Stimulated activated CD4-positive, alpha-beta T cell treated with anti-CD3 and anti-CD28 coated beads, Interleukin-4, amount 100 ng/mL, for 1 hour (primary cell): ENCODE data around the gene SYF2.
"Not testable (repeated sequence)": the region's sequence is repeated elsewhere in the genome, so short reads cannot be mapped to it uniquely, and the experiment has no call there.

ENCODE experiments used
- DNase-seq: peaks from one replicate; pipeline ENCODE4 v3.0.0-alpha.2; 2020

SYF2 gene

GRCh38 chr1:25245809-25246599 lies 13.7 kb upstream of the SYF2 start:
- DNase-seq = no peak

- no peak for DNase-seq
Observed at GRCh38 chr1:25245393-25245792, 13.1 kb upstream of the SYF2 start.

GRCh38 chr1:25243907-25244306 lies 11.6 kb upstream of the SYF2 start:
- no peak for DNase-seq

GRCh38 chr1:25239681-25240541 lies 7.6 kb upstream of the SYF2 start:
- peak; percentile 84 for DNase-seq

GRCh38 chr1:25238046-25238445 lies 5.7 kb upstream of the SYF2 start:
- DNase-seq = no peak

- DNase-seq = not testable (repeated sequence)
Observed at GRCh38 chr1:25236261-25236660, 4.0 kb upstream of the SYF2 start.

- DNase-seq = not testable (repeated sequence)
Observed at GRCh38 chr1:25235411-25235810, 3.1 kb upstream of the SYF2 start.

- DNase-seq = peak; percentile 41
Observed at GRCh38 chr1:25232866-25233784, 823 bp upstream of the SYF2 start.

- no peak for DNase-seq
Observed at GRCh38 chr1:25223471-25223870, 8.8 kb downstream of the SYF2 start.

GRCh38 chr1:25222606-25223005 lies 9.7 kb downstream of the SYF2 start:
- DNase-seq = no peak

GRCh38 chr1:25220666-25221065 lies 11.6 kb downstream of the SYF2 start:
- DNase-seq = no peak

GRCh38 chr1:25219661-25220251 lies 12.5 kb downstream of the SYF2 start:
- DNase-seq = no peak

GRCh38 chr1:25217598-25218232 lies 14.6 kb downstream of the SYF2 start:
- DNase-seq = no peak

- DNase-seq = no peak
Observed at GRCh38 chr1:25217015-25217414, 15.3 kb downstream of the SYF2 start.

- DNase-seq = no peak
Observed at GRCh38 chr1:25216123-25216522, 16.2 kb downstream of the SYF2 start.

- DNase-seq = no peak
Observed at GRCh38 chr1:25212725-25213124, 19.6 kb downstream of the SYF2 start.

GRCh38 chr1:25210728-25211127 lies 21.6 kb downstream of the SYF2 start:
- DNase-seq = no peak

- DNase-seq = no peak
Observed at GRCh38 chr1:25209516-25209915, 22.8 kb downstream of the SYF2 start.

GRCh38 chr1:25208561-25209222 lies 23.6 kb downstream of the SYF2 start:
- DNase-seq = no peak

GRCh38 chr1:25208092-25208491 lies 24.2 kb downstream of the SYF2 start:
- DNase-seq = no peak

GRCh38 chr1:25206201-25206600 lies 26.1 kb downstream of the SYF2 start:
- no peak for DNase-seq

GRCh38 chr1:25205786-25206185 lies 26.5 kb downstream of the SYF2 start:
- DNase-seq = no peak
